Gastroesophageal sphincter (tissue), 4 donors: ENCODE data around the gene SOX13. TPM values are rescaled to one million over a fixed set of nuclear protein-coding genes. Genes with fewer than 3 reads are reported as not detected.
"Not testable (repeated sequence)": the region's sequence is repeated elsewhere in the genome, so short reads cannot be mapped to it uniquely, and the experiment has no call there.

Experiments
- ATAC-seq: fragments of 150-250 bp; one replicate; pipeline ENCODE4 v1.9.1; 2016; ENCODE audit warnings: mild to moderate bottlenecking, moderate library complexity
- H3K27ac ChIP-seq, 4 donors: fragments of 200-600 bp; sonication (generic) in 3 of 4; 1 replicate in 3 of 4; 2 replicates in 1 of 4; pipeline ENCODE4 v1.5.1; 2016 to 2019
- H3K27me3 ChIP-seq: fragments of 200-600 bp; sonication (generic); one replicate; pipeline ENCODE4 v1.5.1; 2019
- H3K36me3 ChIP-seq, 2 donors: fragments of 200-600 bp; sonication (generic); one replicate each; pipeline ENCODE4 v1.5.1; 2019; ENCODE audit warnings: control low read depth in 1 of 2
- H3K4me1 ChIP-seq, 3 donors: fragments of 200-600 bp; sonication (generic); 1 replicate in 2 of 3; 2 replicates in 1 of 3; pipeline ENCODE4 v1.5.1; 2016 to 2019; ENCODE audit warnings: control low read depth in 2 of 3
- H3K4me3 ChIP-seq, 2 donors: fragments of 200-600 bp; sonication (generic); one replicate each; pipeline ENCODE4 v1.5.1; 2019; ENCODE audit warnings: mild to moderate bottlenecking in 1 of 2, moderate library complexity in 1 of 2
- H3K9me3 ChIP-seq, 3 donors: fragments of 200-600 bp; sonication (generic); one replicate each; pipeline ENCODE4 v1.5.1; 2017 to 2019; ENCODE audit warnings: control low read depth in 2 of 3
- CTCF ChIP-seq, 4 experiments: fragments of 200-600 bp in 2 of 4; fragments of 450-650 bp in 2 of 4; sonication (generic) in 1 of 4; IDR thresholded peaks; one replicate each; pipeline ENCODE4 v1.5.1; 2017 to 2019; ENCODE audit warnings: antibody characterized with exemption in 4 of 4, mild to moderate bottlenecking in 2 of 4, moderate library complexity in 2 of 4
- EP300 ChIP-seq: sonication (generic); formaldehyde crosslinking; IDR thresholded peaks from one replicate; pipeline ENCODE4 v1.6.1; 2017; ENCODE audit warnings: antibody characterized with exemption, mild to moderate bottlenecking
- POLR2A ChIP-seq, 2 donors: fragments of 450-650 bp; IDR thresholded peaks; one replicate each; pipeline ENCODE4 v1.6.1; 2017; ENCODE audit warnings: antibody characterized with exemption in 2 of 2, mild to moderate bottlenecking in 2 of 2, moderate library complexity in 1 of 2
- POLR2AphosphoS5 ChIP-seq: sonication (generic); formaldehyde crosslinking; IDR thresholded peaks from one replicate; pipeline ENCODE4 v1.6.1; 2017; ENCODE audit warnings: antibody characterized with exemption
- WGBS, 2 donors: methylation state at CpG; one replicate each; pipeline ENCODE4 v1.1.5; 2018; ENCODE audit warnings: low coverage in 1 of 2; 5-methylcytosine and 5-hydroxymethylcytosine counted together
- total RNA-seq, 4 donors: library from RNA; depleted of rRNA; stranded (reverse); fragments of >200 nt; gene quantifications; one replicate each; pipeline ENCODE4 v1.1.0, GENCODE V29; 2016

The SOX13 gene
- total RNA-seq, 4 donors from 2014 or later: 15.3 to 20.4 (median 17.3) TPM

- Histone ChIP-seq H3K27ac (peak overlapping the region in 3 of 4 donors; percentile 9 to 22 (median 15)), H3K4me1 (peaks cover 0 to 63% (median 0%) of the 10 kb centered on the region in 3 donors), H3K36me3 (no peaks in the 10 kb centered on the region), H3K27me3 (no peaks in the 10 kb centered on the region), H3K4me3 (no peak overlapping the region), H3K9me3 (no peaks in the 10 kb centered on the region)
- WGBS, 2 donors: 79% methylated on average over 13 of the region's 15 CpGs; no CpG with 5 or more reads in 1 of the 2 donors
- TF ChIP-seq POLR2A (IDR thresholded peaks at IDR 0.05) (no peak), EP300 (no peak), CTCF (IDR thresholded peaks at IDR 0.05) (no peak), POLR2AphosphoS5 (no peak)
- ATAC-seq: no peak
Measured at GRCh38 chr1:204094856-204095634, 22.1 kb downstream of the SOX13 start.

GRCh38 chr1:204096931-204097330 is 24.0 kb downstream of the SOX13 start:
- no peak overlapping the region for H3K27ac ChIP-seq

GRCh38 chr1:204098683-204099082 is 25.8 kb downstream of the SOX13 start:
- WGBS, 2 donors: no CpG with 5 or more reads among the region's 4 CpGs
- Histone ChIP-seq H3K9me3 (no peaks in the 10 kb centered on the region), H3K4me3 (no peak overlapping the region), H3K4me1 (peaks cover 0 to 62% (median 3%) of the 10 kb centered on the region in 3 donors), H3K27me3 (no peaks in the 10 kb centered on the region), H3K27ac (no peak overlapping the region), H3K36me3 (no peaks in the 10 kb centered on the region)
- TF ChIP-seq POLR2A (IDR thresholded peaks at IDR 0.05) (no peak), EP300 (no peak), CTCF (IDR thresholded peaks at IDR 0.05) (no peak), POLR2AphosphoS5 (no peak)
- ATAC-seq: no peak

More at GRCh38 chr1:204096931-204097330, 24.0 kb downstream of the SOX13 start:
- Histone ChIP-seq H3K4me1 (peaks cover 0 to 62% (median 0%) of the 10 kb centered on the region in 3 donors), H3K36me3 (no peaks in the 10 kb centered on the region), H3K4me3 (no peak overlapping the region), H3K9me3 (no peaks in the 10 kb centered on the region), H3K27me3 (no peaks in the 10 kb centered on the region)
- ATAC-seq: no peak
- WGBS, 2 donors: 71 to 100% methylated on average over 1 to 2 of the region's 3 CpGs
- TF ChIP-seq POLR2AphosphoS5 (no peak), CTCF (IDR thresholded peaks at IDR 0.05) (no peak)

GRCh38 chr1:204099754-204100153 is 26.8 kb downstream of the SOX13 start:
- H3K27me3 ChIP-seq, H3K36me3 ChIP-seq, H3K4me3 ChIP-seq, ATAC-seq, H3K9me3 ChIP-seq, H3K27ac ChIP-seq: not testable (repeated sequence)
- H3K4me1 ChIP-seq: peaks cover 0 to 61% (median 11%) of the 10 kb centered on the region in 3 donors
- WGBS, 2 donors: 80 to 85% methylated on average over 2 of the region's 2 CpGs

GRCh38 chr1:204102029-204102611 is 29.2 kb downstream of the SOX13 start:
- TF ChIP-seq POLR2AphosphoS5 (no peak), EP300 (no peak), CTCF (IDR thresholded peaks at IDR 0.05) (no peak), POLR2A (IDR thresholded peaks at IDR 0.05) (no peak)
- H3K4me1 ChIP-seq: peaks cover 0 to 50% (median 11%) of the 10 kb centered on the region in 3 donors
- WGBS, 2 donors: 50 to 75% methylated on average over 2 to 4 of the region's 13 CpGs

More at GRCh38 chr1:204102029-204102611, 29.2 kb downstream of the SOX13 start:
- Histone ChIP-seq H3K27ac (peak overlapping the region in 2 of 4 donors; percentile 43 to 46), H3K9me3 (no peaks in the 10 kb centered on the region), H3K36me3 (no peaks in the 10 kb centered on the region), H3K4me3 (no peak overlapping the region), H3K27me3 (peaks cover 17% of the 10 kb centered on the region)
- no peak for ATAC-seq
